HL-60/S4 treated with phorbol 12-myristate 13-acetate at 8.2 ng/mL for 4 days and 3 days (cell line): Measurements from ENCODE around the gene MRPL4.
"Not testable (repeated sequence)": the region's sequence is repeated elsewhere in the genome, so short reads cannot be mapped to it uniquely, and the experiment has no call there.

Experiments used
- in situ Hi-C: fragments of 300-500 bp; cut with MboI; formaldehyde crosslinking; loops from 2 replicates; pipeline ENCODE4 v1.15.0; 2022; ENCODE audit warnings: low sequenced_read_pairs

MRPL4 gene

GRCh38 chr19:10258080-10258710 is 6.2 kb downstream of the MRPL4 start:
- in situ Hi-C loops, result no loop called here

DNA sequence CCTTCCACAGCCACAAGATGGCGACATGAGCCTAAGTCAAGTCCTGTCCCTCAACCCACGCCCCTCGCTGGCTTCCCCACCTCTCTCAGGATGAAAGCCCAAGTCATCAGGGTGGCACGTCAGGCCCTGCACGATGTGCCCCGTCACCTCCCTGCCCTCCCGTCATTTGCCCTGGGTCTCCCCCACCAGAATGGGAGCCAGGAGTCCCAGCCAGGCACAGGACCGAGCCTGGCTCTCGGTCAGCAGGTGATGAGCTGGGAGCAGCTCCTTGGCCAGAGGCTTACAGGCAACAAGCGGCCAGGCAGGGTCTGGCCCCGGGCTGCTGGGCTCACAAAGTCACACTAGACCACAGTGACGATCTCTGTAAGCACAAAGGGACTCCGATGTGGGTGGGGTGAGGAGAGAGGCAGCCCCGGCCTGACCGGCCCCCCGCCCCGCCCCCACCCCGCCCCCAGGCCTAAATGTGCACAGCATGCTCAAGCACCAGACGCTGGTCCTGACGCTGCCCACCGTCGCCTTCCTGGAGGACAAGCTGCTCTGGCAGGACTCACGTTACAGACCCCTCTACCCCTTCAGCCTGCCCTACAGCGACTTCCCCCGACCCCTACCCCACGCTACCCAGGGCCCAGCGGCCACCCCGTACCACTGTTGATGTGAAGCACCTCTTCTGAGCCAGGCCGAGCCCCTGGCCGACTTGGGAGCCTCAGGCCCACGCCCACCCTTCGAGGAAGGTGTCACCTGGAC is 7.3 kb downstream of the MRPL4 start:
- in situ Hi-C loops, result no loop called here

DNA sequence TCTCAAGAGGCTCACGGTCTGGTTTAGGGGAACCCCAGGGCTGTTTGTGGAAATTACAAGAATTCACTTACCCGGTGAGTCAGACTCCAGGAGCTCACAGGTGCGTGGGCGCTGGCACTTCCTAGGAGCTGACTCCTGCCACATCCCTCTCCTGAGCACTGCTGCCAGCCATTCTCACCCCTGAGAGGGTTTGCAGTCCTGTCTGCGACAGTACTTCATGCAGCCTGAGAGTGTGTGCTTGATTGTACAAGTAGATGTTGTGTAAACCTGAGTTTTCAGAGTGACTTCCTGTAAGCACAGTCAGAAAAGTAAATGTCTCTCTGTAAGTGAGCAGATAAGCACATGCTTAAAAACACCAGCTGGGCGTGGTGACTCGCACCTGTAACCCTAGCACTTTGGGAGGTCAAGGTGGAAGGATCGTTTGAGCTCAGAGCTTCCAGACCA is 8.1 kb downstream of the MRPL4 start:
- in situ Hi-C loops, result loop anchor here (5.0 kb wide), 1 partner anchor 127 kb away; no protein-coding TSS in a partner anchor

DNA sequence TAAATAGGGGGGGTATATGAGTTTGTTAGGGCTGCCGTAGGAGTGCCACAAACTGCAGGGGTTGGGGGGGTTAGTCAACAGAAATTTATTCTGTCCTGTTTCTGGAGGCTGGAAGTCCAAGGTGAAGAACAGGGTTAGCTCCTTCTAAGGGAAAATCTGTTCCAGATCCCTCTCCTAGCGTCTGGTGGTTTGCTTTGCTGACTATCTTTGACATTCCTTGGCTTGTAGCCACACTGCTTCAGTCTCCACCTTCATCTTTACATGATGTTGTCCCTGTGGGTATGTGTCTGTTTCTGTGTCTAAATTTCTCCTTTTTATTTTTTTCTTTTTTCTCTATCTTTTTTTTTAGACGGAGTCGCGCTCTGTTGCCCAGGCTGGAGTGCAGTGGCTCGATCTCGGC is 10.8 kb downstream of the MRPL4 start:
- in situ Hi-C loops, result loop anchor here (5.0 kb wide), 1 partner anchor 125 kb away; no protein-coding TSS in a partner anchor

DNA sequence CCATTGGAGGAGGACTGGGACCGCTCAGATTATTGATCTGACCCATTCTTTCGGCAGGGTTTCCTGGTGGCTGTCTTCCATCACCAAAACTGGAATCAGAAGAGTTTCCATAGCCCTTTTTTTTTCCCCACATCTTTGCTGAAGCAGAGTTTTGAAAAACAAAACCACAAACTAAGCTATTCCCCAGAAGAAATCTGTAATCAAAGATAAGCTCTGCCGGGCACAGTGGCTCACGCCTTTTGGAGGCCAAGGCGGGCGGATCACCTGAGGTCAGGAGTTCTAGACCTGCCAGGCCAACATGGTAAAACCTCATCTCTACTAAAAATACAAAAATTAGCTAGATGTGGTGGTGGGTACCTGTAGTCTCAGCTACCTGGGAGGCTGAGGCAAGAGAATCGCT is 14.7 kb downstream of the MRPL4 start:
- in situ Hi-C loops, result no loop called here

DNA sequence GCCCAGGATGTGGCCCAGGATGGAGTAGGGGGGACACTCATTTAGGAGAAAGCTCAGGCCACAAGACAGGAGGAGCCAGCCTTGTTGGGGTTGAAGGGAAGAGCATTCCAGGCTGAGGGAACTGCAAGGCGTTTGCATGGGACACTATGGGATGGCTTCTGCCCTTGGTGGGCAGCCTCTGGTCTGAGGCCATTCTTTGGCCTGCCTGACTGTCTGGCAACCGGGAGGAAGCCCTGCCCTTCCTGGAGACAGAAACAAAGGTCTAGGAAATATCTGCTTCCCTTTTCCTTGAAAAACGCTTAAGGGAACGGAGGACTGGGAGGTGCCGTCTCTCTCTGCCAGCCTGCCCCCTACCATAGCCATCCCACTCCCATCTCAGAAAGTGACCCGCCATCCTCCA is 16.1 kb downstream of the MRPL4 start:
- in situ Hi-C loops, result no loop called here

DNA sequence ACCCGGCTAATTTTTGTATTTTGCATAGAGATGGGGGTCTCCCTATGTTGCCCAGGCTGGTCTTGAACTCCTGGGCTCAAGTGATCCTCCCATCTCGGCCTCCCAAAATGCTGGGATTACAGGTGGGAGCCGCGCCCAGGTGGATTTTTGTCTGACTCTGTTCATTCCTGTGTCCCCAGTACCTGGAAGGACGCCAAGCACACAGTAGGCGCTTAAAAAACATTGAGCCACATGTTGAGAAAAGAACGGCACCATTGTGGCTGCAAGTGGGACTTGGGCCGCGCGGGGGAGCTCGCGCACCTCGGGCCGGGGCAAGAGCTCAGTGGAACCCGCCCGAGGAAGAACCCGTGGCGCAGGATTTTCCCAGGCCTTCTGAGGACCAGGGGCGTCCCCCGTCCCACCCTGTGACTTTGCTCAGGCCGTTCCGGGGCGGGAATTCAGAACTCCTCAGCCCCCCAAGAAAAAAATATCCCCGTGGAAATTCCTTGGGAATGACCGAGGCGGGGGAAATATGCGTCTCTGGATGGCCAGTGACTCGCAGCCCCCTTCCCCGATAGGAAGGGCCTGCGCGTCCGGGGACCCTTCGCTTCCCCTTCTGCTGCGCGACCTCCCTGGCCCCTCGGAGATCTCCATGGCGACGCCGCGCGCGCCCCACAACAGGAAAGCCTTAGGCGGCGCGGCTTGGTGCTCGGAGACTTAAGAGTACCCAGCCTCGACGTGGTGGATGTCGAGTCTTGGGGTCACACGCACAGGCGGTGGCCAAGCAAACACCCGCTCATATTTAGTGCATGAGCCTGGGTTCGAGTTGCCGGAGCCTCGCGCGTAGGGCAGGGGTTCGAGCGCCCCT is 17.5 kb downstream of the MRPL4 start:
- in situ Hi-C loops, result no loop called here

GRCh38 chr19:10270180-10270615 is 18.2 kb downstream of the MRPL4 start:
- in situ Hi-C loops, result no loop called here

DNA sequence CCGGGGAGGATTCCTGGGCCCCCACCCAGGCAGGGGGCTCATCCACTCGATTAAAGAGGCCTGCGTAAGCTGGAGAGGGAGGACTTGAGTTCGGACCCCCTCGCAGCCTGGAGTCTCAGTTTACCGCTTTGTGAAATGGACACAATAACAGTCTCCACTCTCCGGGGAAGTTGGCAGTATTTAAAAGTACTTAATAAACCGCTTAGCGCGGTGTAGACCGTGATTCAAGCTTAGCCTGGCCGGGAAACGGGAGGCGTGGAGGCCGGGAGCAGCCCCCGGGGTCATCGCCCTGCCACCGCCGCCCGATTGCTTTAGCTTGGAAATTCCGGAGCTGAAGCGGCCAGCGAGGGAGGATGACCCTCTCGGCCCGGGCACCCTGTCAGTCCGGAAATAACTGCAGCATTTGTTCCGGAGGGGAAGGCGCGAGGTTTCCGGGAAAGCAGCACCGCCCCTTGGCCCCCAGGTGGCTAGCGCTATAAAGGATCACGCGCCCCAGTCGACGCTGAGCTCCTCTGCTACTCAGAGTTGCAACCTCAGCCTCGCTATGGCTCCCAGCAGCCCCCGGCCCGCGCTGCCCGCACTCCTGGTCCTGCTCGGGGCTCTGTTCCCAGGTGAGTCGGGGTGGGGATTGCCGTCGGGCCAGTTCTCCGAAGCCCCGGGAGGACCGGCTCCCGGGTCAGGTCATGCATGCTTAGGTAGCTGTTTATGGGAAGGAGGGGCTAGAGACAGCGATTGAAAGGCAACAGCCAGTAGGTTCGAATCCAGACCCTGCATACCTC is 18.8 kb downstream of the MRPL4 start, which contains the start of gene ICAM1:
Gene ICAM1, plus strand, starts transcription at position 505 of the 779 bp plus-strand sequence. Its CDS starts 40 bp downstream, at position 545.
- in situ Hi-C loops, result no loop called here

- in situ Hi-C loops, result no loop called here
These were observed 19.6 kb downstream of the MRPL4 start for GRCh38 chr19:10271543-10272086.

GRCh38 chr19:10274589-10274988 is 22.6 kb downstream of the MRPL4 start:
- in situ Hi-C loops, result no loop called here

DNA sequence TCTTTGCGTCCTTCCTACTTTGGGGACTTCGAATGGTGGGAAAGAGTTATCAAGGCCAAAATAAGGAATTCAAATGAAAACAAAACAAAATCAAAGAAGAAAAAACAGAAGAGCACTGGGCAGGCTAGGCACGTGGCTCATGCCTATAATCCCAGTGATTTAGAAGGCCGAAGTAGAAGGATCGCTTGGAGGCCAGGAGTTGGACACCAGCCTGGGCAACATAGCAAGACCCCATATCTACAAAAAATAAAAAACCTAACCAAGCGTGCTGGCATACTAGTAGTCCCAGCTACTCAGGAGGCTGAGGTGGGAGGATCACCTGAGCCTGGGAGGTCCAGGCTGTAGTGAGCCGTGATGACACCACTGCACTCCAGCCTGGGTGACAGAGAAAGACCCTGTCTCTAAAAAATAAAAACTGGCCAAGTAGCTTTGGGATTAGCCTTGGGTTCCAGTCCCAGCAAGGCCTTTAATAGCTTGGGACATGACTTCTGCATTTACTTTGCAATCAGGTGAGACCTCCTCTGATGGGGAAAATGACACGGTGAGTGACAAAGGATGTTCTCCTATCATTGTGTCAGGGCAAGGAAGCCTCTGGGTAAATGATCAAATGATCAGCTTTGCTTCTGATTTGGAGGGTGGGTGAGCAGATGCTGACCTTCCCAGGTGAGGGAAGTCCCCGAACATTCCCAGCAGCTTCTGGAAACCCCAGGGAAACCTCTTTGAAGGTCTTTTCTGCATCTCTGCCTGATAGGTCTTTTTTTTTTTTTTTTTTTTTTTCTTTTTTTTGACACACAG is 26.0 kb downstream of the MRPL4 start:
- in situ Hi-C loops, result no loop called here

DNA sequence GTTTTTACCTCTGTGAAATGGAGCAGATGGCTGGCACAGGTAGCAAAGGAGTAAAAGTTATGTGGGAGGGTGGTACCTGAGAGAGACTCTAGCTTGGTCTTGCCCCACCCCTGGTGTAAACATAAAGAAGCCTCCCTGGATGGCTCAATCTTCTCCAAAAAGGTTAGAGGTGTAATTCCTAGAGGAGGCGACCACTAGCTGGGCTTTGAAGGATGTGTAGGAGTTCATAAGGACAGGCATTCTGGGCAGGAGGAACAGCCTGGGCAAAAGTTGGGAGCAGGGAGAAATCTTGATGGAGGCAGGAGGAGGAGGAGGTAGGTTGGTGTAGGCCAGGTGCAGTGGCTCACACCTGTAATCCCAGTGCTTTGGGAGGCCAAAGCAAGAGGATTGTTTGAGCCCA is 26.9 kb downstream of the MRPL4 start:
- in situ Hi-C loops, result no loop called here

DNA sequence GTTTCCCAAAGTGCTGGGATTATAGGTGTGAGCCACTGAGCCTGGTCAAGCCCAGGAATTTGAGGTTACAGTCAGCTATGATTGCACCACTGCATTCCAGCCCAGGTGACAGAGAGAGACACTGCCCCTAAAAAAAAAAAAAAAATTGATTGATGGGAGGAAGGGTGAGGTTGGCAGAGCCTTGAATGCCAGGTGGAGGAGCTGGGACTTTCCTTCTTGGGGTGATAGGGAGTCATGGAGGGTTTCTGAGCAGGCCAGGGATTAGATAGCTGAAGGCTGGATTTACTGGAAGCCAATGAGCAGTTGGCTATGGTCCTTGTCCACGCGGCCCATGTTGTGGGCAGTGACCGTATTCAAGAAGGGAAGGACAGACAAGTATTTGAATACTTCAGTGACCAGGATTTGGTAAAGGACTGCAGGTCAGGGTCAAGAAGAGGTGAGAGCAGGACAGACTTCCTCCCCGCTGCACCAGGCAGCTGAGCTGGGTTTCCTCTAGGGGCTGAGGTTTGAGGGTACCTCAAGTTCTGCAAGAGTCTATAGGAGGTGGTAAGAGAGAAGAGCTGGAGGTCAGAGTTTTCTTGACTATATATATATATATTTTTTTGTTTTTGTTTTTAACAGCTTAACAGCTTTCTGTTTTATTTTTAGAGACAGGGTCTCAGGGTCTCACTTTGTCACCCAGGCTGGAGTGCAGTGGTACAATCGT is 27.9 kb downstream of the MRPL4 start:
- in situ Hi-C loops, result no loop called here

- in situ Hi-C loops, result not testable (repeated sequence)
These were observed 30.0 kb downstream of the MRPL4 start for GRCh38 chr19:10282043-10282442.

GRCh38 chr19:10283301-10284064 is 31.5 kb downstream of the MRPL4 start:
- in situ Hi-C loops, result no loop called here

- in situ Hi-C loops, result no loop called here
These were observed 32.3 kb downstream of the MRPL4 start for GRCh38 chr19:10284065-10284959.
